HG03060 (cell line): ENCODE data around the gene BAX.

Experiments
- ATAC-seq: cut with Tn5 transposase; IDR thresholded peaks from one replicate; pipeline ENCODE4 v1.9.1; 2021; ENCODE audit warnings: low read depth, moderate number of reproducible peaks; ENCODE audit not compliant: unreplicated experiment

BAX gene

DNA sequence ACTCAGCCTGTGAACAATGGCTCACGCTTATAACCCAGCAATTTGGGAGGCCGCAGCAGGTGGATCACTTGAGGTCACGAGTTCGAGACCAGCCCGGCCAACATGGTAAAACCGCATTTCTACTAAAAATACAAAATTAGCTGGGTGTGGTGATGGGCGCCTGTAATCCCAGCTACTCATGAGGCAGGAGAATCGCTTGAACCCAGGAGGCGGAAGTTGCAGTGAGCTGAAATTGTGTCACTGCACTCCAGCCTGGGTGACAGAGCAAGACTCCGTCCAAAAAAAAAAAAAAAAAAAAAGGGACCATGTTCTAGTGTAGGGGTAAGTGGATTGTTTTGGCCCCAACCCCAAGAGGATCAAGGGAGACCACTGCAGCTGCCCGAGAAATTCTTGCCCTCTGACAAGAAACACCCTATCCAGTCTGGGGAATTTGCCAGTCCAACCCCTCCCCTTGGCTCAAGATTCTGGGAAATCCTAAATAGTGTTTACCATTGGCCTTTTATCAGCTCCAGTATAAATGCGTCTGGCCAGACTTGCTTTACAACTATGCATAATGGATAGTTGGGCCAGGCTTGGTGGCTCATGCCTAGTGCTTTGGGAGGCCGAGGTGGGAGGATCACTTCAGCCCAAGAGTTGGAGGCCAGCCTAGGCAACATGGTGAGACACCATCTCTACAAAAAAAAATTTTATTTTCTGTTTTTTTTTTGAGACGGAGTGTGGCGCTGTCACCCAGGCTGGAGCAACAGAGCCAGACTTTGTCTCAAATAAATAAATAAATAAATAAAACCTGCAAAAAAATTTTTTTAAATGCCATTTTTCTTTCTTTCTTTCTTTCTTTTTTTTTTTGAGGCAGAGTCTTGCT lies 26.3 kb upstream of the BAX start:
- no peak for ATAC-seq

DNA sequence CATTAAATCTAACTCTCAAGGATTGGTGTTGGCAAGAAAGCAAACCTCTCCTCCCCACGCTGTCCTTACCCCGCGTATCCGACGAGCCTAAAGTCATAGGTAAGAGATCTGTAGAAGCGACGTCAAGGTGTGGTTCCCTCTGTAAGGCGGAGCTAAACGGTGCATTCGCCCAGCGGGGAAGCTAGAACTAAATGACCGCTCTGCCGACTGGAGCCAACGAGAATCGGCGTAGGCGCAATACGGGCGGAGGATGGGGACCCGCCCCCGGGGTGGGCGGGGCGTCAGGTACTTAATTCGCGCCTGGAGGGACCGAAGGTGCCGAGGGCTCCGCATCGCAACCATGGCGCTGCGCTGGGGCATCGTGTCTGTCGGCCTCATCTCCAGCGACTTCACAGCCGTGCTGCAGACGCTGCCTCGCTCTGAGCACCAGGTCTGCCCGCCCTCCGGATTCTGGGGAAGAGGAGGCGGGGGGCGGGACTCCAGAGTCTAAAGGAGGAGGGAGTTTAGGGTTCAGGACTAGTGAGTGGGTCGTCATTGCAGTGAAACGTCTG lies 21.2 kb upstream of the BAX start, which contains the start of gene DHDH:
DHDH (plus strand) TSS at position 318 of the 551 bp plus-strand sequence; CDS start at position 341, 23 bp downstream.
- no peak for ATAC-seq

DNA sequence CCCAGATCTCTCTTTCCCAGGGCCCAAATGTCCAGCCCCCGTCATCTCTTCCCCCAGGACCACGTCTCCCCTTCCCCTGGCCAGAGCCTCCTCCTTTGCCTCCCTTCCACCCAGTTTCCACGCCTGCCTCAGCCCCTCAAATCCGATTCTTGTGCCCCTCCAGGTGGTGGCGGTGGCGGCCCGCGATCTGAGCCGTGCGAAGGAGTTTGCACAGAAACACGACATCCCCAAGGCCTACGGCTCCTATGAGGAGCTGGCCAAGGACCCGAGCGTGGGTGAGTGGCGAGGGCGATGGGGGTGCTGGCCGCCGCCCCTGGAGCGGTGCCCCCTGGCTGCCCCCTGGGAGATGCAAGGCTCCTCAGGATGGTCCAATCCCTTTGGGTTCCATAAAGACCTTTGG lies 19.8 kb upstream of the BAX start:
- ATAC-seq, result no peak

DNA sequence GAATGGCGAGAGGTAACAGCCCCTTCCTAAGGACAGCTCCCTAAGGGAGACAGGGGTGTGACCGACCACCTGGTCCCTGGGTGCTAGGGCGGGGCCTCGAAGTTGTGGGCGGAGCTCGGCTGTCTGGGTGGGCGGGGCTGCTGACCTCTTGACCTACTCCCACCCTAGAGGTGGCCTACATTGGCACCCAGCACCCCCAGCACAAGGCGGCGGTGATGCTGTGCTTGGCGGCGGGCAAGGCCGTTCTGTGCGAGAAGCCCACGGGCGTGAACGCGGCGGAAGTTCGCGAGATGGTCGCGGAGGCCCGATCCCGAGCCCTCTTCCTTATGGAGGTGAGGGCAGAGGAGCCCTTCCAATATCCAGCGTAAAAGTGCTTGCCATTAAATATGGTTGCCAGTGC lies 18.8 kb upstream of the BAX start:
- ATAC-seq, result no peak

DNA sequence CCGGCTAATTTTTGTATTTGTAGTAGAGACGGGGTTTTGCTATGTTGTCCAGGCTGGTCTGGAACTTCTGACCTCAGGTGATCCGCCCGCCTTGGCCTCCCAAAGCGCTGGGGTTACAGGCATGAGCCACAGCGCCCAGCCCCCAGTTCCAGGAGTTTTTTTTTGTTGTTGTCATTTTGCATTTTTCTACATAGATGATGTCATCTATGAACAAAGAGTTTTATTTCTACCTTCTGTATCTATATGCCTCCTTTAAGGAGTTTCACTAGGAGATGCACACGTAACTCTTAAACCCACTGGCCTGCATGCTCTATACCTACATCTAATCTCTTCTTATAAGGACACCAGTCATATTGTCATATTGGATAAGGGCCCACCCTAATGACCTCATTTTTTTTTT lies 16.4 kb upstream of the BAX start:
- no peak for ATAC-seq

DNA sequence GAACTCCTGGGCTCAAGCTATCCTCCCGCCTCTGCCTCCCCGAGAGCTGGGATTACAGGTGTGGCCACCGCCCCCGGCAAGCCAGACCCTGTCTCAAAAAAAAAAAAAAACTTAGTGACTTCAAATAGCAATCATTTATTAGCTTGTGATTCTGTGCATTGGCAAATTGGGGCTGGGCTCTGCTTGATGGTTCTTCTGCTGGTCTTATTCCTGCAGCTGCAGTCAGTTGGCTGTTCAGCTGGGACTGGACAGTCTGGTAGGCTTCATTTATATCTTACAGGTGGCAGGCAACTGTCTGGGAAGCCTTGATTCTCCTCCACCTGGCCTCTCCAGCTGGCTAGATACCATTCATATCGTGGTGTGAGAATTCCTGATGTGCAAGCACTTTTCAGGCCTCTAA lies 13.8 kb upstream of the BAX start:
- no peak for ATAC-seq

DNA sequence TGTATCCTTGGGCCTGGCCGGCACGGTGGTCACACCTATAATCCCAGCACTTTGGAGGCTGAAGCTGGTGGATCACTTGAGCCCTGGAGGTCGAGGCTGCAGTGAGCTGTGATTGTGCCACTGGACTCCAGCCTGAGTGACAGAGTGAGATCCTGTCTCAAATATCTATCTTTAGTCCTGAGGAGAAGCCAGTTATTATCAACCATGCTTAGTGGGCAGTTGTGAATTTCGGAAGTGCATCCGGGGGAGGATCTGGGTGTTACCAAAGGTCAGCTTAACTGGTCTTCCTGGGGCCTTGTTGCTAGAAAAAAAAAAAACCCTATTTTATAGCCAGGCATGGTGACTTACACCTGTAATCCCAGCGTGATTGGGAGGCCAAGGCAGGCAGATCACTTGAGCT lies 11.6 kb upstream of the BAX start:
- ATAC-seq, result no peak

DNA sequence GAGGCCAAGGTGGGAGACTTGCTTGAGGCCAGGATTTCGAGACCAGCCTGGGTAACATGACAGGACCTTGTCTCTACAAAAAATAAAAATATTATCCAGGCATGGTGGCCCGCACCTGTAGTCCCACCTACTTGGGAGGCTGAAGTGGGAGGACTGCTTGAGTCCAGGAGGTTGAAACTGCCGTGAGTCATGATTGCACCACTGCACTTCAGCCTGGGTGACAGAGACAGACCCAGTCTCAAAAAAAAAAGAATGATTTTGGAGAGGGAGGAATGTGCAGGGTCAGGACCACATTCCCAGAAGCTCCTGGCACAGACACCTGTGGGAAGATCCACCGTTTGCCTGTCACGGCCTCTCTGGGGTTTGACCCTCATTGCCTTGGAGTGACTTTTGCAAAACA lies 9.3 kb upstream of the BAX start:
- no peak for ATAC-seq

DNA sequence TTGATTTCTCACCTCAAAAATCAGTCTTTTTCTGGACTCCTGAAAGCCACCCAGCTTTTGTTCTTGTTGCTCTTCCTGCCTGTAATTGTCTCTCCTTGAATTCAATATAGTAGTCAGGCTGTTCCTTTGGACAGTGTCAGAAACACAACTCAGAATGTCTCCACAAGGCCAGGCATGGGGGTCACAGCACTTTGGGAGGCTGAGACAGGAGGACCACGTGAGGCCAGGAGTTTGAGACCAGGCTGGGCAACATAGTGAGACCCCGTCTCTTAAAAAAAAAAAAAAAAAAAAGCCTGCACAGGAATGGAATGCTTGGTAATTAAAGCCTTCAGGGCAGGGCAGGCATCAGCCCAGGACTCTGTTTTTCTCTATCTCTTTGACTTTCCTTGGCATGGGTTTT lies 8.9 kb upstream of the BAX start:
- no peak for ATAC-seq

DNA sequence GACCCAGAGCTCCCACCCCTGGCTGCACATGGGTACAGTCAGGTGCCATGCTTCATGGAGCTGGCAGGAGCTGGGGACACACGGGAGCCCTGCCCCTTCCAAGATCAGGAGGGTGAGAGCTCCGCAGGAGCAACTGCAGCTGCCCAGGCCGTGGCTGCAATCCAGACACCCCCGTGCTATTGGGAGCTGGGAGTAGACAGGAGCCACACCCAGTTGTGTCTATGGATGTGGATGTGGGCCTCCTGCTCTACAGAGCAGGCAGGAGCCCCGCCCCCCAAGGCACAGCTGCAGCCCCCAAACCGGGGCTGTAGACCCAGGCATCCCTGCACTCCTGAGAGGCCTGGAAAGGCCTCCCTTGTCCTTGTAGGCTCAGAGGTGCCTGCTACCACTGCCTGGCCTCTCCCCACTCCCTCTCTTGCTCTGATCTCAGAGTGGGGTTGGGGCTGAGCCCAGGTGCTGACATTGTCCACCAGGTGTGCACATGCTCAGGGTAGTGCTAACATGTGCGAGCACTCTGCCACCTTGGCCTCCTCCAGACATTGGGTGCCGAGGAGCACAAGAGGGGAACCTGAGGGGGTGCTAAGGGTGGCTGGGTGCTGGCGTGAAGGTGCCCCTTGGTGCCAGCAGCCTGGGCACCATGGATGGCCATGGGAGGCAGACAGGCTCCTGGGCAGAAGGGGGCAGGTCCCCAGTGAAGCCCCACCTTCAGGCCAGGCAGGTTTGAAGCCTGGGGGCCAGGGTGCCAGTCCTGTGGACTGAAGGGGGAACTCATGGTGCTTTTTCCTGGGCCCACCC lies 8.0 kb upstream of the BAX start:
- ATAC-seq, result no peak

DNA sequence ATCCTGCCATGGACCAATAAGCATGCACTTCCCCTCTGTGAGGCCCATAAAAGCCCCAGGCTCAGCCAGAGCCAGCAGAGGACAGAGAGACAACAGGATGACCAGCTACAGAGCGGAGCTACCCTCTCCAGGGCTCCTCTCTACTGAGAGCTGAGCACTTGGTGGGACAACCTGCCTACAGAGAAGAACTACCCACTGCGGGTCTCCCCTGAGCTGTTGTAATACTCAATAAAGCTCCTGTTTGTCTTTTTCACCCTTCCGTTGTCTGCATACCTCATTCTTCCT lies 7.5 kb upstream of the BAX start:
- no peak for ATAC-seq

DNA sequence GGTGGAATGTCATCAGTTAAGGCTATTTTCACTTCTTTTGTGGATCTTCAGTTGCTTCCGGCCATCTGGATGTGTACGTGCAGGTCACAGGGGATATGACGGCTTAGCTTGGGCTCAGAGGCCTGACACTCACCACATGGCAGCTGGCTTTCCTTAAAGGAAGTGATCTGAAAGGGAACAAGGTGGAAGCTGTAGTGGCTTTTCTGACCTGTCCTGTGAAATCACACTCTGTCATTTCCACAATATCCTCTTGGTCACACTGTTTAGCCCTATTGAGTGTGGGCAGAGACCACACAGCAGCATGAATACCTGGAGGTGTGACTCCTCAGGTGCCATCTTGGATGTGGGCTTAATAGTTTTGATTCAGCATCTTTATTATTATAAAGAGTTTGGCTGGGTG lies 4.5 kb upstream of the BAX start:
- no peak for ATAC-seq

DNA sequence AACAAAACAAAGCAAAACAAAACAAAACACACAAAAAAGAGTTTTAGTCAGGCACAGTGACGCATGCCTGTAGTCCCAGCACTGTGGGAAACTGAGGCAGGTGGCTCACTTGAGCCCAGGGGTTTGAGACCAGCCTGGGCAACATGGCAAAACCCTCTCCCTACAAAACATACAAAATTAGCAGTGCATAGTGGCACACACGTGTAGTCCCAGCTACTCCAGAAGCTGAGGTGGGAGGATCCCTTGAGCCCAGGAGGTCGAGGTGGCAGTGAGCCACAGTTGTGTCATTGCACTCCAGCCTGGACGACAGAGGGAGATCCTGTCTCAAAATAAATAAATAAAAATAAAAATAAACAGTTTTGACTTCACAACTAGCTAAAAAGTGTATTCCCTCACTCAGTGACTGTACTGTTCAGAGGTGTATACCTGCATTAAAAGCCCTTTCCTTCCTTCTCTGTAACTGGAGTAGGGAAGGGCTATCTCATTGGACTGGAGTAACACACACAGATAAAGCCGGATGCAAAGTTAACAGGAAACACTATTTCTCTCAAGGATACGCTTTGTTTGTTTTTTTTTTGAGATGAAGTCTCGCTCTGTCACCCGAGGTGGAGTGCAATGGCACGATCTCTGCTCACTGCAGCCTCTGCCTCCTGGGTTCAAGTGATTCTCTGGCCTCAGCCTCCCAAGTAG lies 3.7 kb upstream of the BAX start:
- ATAC-seq, result no peak

DNA sequence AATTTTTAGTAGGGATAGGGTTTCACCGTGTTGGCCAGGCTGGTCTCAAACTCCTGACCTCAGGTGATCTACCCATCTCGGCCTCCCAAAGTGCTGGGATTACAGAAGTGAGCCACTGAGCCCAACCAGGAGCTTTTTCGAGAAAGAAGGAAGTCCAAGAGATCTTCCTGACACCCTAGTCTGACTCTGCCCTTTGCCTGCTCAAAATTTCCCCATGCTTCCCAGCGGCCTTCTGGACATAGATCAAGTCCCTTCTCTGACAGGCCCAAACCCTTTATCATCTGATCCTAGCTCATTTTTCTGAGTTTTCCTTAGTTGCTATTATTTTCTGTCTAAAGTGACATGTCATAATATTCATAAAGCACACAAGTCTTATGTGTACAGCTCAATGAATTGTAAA lies 1.5 kb upstream of the BAX start:
- ATAC-seq, result no peak

DNA sequence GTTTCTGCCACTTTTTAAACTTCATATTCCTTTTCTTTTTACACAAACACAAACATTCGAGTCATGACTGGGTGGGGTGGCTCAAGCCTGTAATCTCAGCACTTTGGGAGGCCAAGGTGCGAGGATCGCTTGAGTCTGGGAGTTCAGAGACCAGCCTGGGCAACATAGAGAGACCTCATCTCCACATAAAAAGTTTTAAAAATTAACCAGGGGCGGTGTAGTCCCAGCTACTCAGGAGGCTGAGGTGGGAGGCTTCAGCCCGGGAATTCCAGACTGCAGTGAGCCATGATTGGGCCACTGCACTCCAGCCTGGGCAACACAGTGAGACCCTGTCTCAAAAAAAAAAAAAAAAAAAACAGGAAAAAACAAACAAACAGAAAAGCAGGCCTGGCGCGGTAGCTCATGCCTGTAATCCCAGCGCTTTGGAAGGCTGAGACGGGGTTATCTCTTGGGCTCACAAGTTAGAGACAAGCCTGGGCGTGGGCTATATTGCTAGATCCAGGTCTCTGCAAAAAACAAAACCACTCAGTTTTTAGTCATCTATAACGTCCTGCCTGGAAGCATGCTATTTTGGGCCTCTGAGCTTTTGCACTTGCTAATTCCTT lies 583 bp upstream of the BAX start:
- no peak for ATAC-seq

DNA sequence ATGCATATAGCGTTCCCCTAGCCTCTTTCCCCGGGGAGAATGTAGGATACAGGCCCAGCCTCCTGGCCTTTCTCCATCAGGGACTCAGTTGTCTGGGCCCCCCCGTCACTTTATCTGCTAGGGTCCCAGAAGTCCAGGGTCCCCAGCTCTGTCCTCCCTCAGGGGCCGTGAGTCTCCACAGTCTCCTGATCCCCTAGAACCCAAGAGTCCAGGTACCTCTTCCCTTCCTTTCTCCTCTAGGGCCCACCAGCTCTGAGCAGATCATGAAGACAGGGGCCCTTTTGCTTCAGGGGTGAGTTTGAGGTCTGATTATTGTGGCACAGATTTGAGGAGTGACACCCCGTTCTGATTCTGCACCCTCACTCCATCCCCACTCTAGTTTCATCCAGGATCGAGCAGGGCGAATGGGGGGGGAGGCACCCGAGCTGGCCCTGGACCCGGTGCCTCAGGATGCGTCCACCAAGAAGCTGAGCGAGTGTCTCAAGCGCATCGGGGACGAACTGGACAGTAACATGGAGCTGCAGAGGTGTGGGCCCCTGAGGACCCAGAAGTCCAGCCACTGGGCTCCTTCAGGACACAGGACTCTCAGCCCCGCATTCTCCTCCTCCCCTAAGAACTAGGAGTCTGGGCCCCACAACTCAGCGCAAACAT lies 758 bp downstream of the BAX start:
- ATAC-seq, result no peak

DNA sequence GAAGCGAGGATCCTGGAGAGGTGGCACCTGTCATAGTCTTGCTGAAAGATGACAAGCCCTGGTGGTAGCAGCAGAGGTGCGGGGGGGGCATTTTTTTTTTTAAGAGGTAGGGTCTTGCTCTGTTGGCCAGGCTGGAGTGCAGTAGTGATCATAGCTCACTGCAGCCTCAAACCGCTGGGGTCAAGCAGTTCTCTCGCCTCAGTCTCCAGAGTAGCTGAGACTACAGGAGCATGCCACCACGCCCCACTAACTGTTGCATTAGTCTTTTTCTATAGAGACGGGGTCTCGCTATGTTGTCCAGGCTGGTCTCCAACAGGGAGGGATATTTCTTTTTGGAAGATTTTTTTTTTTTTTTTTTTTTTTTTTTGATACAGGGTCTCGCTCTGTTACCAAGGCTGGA lies 3.3 kb downstream of the BAX start:
- no peak for ATAC-seq

DNA sequence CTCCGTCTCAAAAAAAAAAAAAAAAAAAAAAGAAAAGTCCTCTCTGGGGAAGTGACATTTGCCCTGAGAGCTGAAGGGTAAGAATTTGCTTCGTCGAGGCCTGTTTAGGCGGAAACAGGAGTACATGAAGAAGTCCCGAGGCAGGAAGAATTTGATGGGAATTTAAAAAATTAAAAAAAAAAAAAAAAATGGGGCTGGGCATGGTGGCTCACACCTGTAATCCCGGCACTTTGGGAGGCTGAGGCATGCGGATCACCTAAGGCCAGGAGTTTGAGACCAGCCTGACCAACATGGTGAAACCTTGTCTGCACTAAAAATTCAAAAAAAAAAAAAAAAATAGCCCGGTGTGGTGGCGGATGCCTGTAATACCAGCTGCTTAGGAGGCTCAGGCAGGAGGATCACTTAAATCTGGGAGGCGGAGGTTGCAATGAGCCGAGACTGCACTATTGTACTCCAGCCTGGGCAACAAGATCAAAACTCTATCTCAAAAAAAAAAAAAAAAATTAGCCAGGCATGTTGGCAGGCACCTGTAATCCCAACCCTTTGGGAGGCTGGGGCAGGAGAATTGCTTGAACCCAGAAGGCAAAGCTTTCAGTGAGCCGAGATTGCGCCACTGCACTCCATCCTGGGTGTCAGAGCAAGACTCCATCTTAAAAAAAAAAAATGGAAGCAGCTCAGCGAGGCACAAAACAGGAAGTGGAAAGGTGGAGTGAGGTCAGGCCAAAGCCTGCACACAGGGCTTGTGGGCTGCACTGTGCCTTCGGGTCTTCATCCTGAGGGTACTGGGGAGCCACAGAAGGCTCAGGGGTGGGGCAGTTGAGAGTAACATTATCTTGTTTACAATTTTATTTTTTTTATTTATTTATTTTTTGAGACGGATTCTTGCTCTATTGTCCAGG lies 4.9 kb downstream of the BAX start:
- ATAC-seq, result no peak

DNA sequence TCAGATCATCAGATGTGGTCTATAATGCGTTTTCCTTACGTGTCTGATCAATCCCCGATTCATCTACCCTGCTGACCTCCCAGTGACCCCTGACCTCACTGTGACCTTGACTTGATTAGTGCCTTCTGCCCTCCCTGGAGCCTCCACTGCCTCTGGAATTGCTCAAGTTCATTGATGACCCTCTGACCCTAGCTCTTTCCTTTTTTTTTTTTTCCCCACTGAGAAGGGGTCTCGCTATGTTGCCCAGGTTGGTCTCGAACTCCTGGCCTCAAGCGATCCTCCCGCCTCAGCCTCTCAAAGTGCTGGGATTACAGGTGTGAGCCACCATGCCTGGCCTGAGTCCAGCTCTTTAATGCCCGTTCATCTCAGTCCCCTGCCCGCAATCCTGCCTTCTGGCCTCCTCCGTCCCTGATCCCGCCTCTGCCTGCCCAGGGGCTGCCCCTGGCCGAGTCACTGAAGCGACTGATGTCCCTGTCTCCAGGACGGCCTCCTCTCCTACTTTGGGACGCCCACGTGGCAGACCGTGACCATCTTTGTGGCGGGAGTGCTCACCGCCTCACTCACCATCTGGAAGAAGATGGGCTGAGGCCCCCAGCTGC lies 6.5 kb downstream of the BAX start:
- ATAC-seq, result no peak
